CD4-positive, CD25-positive, alpha-beta regulatory T cell (primary cell): ENCODE results near the gene ATP10B. TPM values are rescaled to one million over a fixed set of nuclear protein-coding genes. Genes with fewer than 3 reads are reported as not detected.

ENCODE experiments used
- ATAC-seq, 2 donors: fragments of 150-1000 bp; cut with Tn5 transposase; one replicate each; pipeline ENCODE4 v1.10.0; 2021; ENCODE audit warnings: low read depth in 2 of 2, moderate number of reproducible peaks in 2 of 2, moderate library complexity in 1 of 2
- DNase-seq, 3 donors: peaks; one replicate each; pipeline versions ENCODE4 v3.0.0 to v3.0.0-alpha.2; 2012 to 2022; ENCODE audit warnings: mixed read lengths in 1 of 3
- H3K27ac ChIP-seq: one replicate; pipeline ENCODE4 v1.7.0; 2013; ENCODE audit warnings: mild to moderate bottlenecking, low read length; ENCODE audit not compliant: insufficient read depth, poor library complexity, severe bottlenecking
- H3K27me3 ChIP-seq: one replicate; pipeline ENCODE4 v1.7.0; 2013; ENCODE audit warnings: low read length; ENCODE audit not compliant: control insufficient read depth, insufficient read depth
- H3K36me3 ChIP-seq: one replicate; pipeline ENCODE4 v1.7.0; 2013; ENCODE audit warnings: mild to moderate bottlenecking, low read length, moderate library complexity; ENCODE audit not compliant: control insufficient read depth, insufficient read depth
- H3K4me1 ChIP-seq: 2 replicates; pipeline ENCODE4 v1.7.0; 2013; ENCODE audit warnings: mild to moderate bottlenecking, low read length; ENCODE audit not compliant: insufficient read depth, control insufficient read depth, poor library complexity, severe bottlenecking
- H3K4me3 ChIP-seq: one replicate; pipeline ENCODE4 v1.7.0; 2013; ENCODE audit warnings: low read depth, mild to moderate bottlenecking, low read length, moderate library complexity
- H3K9me3 ChIP-seq, 2 experiments: 1 replicate in 1 of 2; 2 replicates in 1 of 2; pipeline ENCODE4 v1.7.0; 2013; ENCODE audit warnings: low read length in 2 of 2, mild to moderate bottlenecking in 1 of 2, moderate library complexity in 1 of 2; ENCODE audit not compliant: control insufficient read depth in 2 of 2
- H3K27ac Mint-ChIP-seq, 3 donors: one replicate each; pipeline ENCODE4 v1.8.0; 2020 to 2022; ENCODE audit warnings: mild to moderate bottlenecking in 3 of 3, mixed read lengths in 3 of 3, moderate library complexity in 2 of 3
- H3K27me3 Mint-ChIP-seq: one replicate; pipeline ENCODE4 v1.8.0; 2022; ENCODE audit warnings: mild to moderate bottlenecking, mixed read lengths
- H3K36me3 Mint-ChIP-seq: one replicate; pipeline ENCODE4 v1.8.0; 2020; ENCODE audit warnings: mixed read lengths
- H3K4me1 Mint-ChIP-seq, 4 donors: one replicate each; pipeline ENCODE4 v1.8.0; 2020 to 2022; ENCODE audit warnings: mixed read lengths in 4 of 4, mild to moderate bottlenecking in 1 of 4
- H3K4me3 Mint-ChIP-seq, 4 donors: one replicate each; pipeline ENCODE4 v1.8.0; 2020 to 2022; ENCODE audit warnings: mild to moderate bottlenecking in 4 of 4, mixed read lengths in 4 of 4, moderate library complexity in 3 of 4
- H3K9me3 Mint-ChIP-seq, 7 donors: one replicate each; pipeline ENCODE4 v1.8.0; 2020 to 2022; ENCODE audit warnings: mixed read lengths in 7 of 7, mild to moderate bottlenecking in 3 of 7, moderate library complexity in 2 of 7
- polyA plus RNA-seq, 4 donors: library from polyadenylated mRNA; unstranded; fragments of 300-500 nt; fragmentation: Illumina TruSeq; gene quantifications; one replicate each; pipeline ENCODE4 v1.2.3, GENCODE V29; 2021
- total RNA-seq: library from RNA; stranded (reverse); gene quantifications from one replicate; pipeline ENCODE4 v1.2.3, GENCODE V29; 2022

Gene ATP10B
- total and polyA plus RNA-seq, 5 donors from 2014 or later = not detected

- peaks cover 0 to 2% (median 0%) of the 10 kb centered on the region in 4 donors for H3K4me1 Mint-ChIP-seq
- Histone ChIP-seq H3K27me3 (no peaks in the 10 kb centered on the region), H3K27ac (no peak overlapping the region), H3K4me3 (no peak overlapping the region), H3K4me1 (no peaks in the 10 kb centered on the region), H3K9me3 (no peaks in the 10 kb centered on the region), H3K36me3 (no peaks in the 10 kb centered on the region)
- no peak overlapping the region for H3K4me3 Mint-ChIP-seq
- H3K27me3 Mint-ChIP-seq = peaks cover 17% of the 10 kb centered on the region
- no peaks in the 10 kb centered on the region for H3K36me3 Mint-ChIP-seq
- ATAC-seq = no peak
- peaks cover 0 to 6% (median 0%) of the 10 kb centered on the region in 7 donors for H3K9me3 Mint-ChIP-seq
- no peak overlapping the region for H3K27ac Mint-ChIP-seq
- no peak for DNase-seq
Measured at GRCh38 chr5:160789219-160789859, 62.7 kb downstream of the ATP10B start.

GRCh38 chr5:160788102-160788660, 63.8 kb downstream of the ATP10B start:
- Mint-ChIP-seq H3K4me3 (no peak overlapping the region), H3K27ac (no peak overlapping the region), H3K9me3 (peaks cover 0 to 6% (median 0%) of the 10 kb centered on the region in 7 donors), H3K36me3 (no peaks in the 10 kb centered on the region), H3K4me1 (peaks cover 0 to 2% (median 0%) of the 10 kb centered on the region in 4 donors), H3K27me3 (peaks cover 23% of the 10 kb centered on the region)
- DNase-seq (no peak), ATAC-seq (no peak)
- Histone ChIP-seq H3K9me3 (no peaks in the 10 kb centered on the region), H3K27me3 (no peaks in the 10 kb centered on the region), H3K4me1 (no peaks in the 10 kb centered on the region), H3K36me3 (no peaks in the 10 kb centered on the region), H3K4me3 (no peak overlapping the region), H3K27ac (no peak overlapping the region)

- Histone ChIP-seq H3K9me3 (no peaks in the 10 kb centered on the region), H3K36me3 (no peaks in the 10 kb centered on the region), H3K4me3 (no peak overlapping the region), H3K27me3 (no peaks in the 10 kb centered on the region), H3K4me1 (no peaks in the 10 kb centered on the region), H3K27ac (no peak overlapping the region)
- H3K4me1 Mint-ChIP-seq = peaks cover 0 to 2% (median 0%) of the 10 kb centered on the region in 4 donors
- no peak overlapping the region for H3K27ac Mint-ChIP-seq
- ATAC-seq (peak in 1 of 2 donors; percentile 62), DNase-seq (peak; percentile 2 to 55 (median 15))
- H3K27me3 Mint-ChIP-seq = peaks cover 19% of the 10 kb centered on the region
- H3K9me3 Mint-ChIP-seq = peaks cover 0 to 6% (median 0%) of the 10 kb centered on the region in 7 donors
- no peak overlapping the region for H3K4me3 Mint-ChIP-seq
- H3K36me3 Mint-ChIP-seq = no peaks in the 10 kb centered on the region
Measured at GRCh38 chr5:160787240-160787639, 64.8 kb downstream of the ATP10B start.

- Mint-ChIP-seq H3K4me3 (no peak overlapping the region), H3K27ac (no peak overlapping the region), H3K4me1 (no peaks in the 10 kb centered on the region), H3K36me3 (no peaks in the 10 kb centered on the region), H3K27me3 (peaks cover 8% of the 10 kb centered on the region), H3K9me3 (peaks cover 0 to under 1% (median 0%) of the 10 kb centered on the region in 7 donors)
- H3K27me3 ChIP-seq = no peaks in the 10 kb centered on the region
- no peak overlapping the region for H3K27ac ChIP-seq
- DNase-seq (no peak), ATAC-seq (no peak)
- no peaks in the 10 kb centered on the region for H3K4me1 ChIP-seq
- no peak overlapping the region for H3K4me3 ChIP-seq
- H3K36me3 ChIP-seq = no peaks in the 10 kb centered on the region
- no peaks in the 10 kb centered on the region for H3K9me3 ChIP-seq
Measured at GRCh38 chr5:160774666-160775315, 77.2 kb downstream of the ATP10B start.

- Histone ChIP-seq H3K4me1 (no peaks in the 10 kb centered on the region), H3K4me3 (no peak overlapping the region), H3K27me3 (no peaks in the 10 kb centered on the region), H3K9me3 (no peaks in the 10 kb centered on the region), H3K27ac (no peak overlapping the region), H3K36me3 (no peaks in the 10 kb centered on the region)
- Mint-ChIP-seq H3K9me3 (peaks cover 0 to 1% (median 0%) of the 10 kb centered on the region in 7 donors), H3K4me1 (no peaks in the 10 kb centered on the region), H3K27ac (no peak overlapping the region), H3K36me3 (no peaks in the 10 kb centered on the region), H3K27me3 (peaks cover 4% of the 10 kb centered on the region), H3K4me3 (no peak overlapping the region)
- DNase-seq = no peak
- ATAC-seq = no peak
Measured at GRCh38 chr5:160773646-160774410, 78.2 kb downstream of the ATP10B start.

- Histone ChIP-seq H3K4me1 (no peaks in the 10 kb centered on the region), H3K36me3 (no peaks in the 10 kb centered on the region), H3K27me3 (no peaks in the 10 kb centered on the region), H3K9me3 (no peaks in the 10 kb centered on the region), H3K4me3 (no peak overlapping the region), H3K27ac (no peak overlapping the region)
- no peak overlapping the region for H3K4me3 Mint-ChIP-seq
- no peaks in the 10 kb centered on the region for H3K4me1 Mint-ChIP-seq
- no peaks in the 10 kb centered on the region for H3K36me3 Mint-ChIP-seq
- no peak overlapping the region for H3K27ac Mint-ChIP-seq
- DNase-seq = no peak
- ATAC-seq = no peak
- H3K9me3 Mint-ChIP-seq = peaks cover 0 to 1% (median 0%) of the 10 kb centered on the region in 7 donors
- H3K27me3 Mint-ChIP-seq = peaks cover 4% of the 10 kb centered on the region
Measured at GRCh38 chr5:160772854-160773253, 79.2 kb downstream of the ATP10B start.

GRCh38 chr5:160770718-160771117, 81.3 kb downstream of the ATP10B start:
- Histone ChIP-seq H3K36me3 (no peaks in the 10 kb centered on the region), H3K4me3 (no peak overlapping the region), H3K9me3 (no peaks in the 10 kb centered on the region), H3K27me3 (no peaks in the 10 kb centered on the region), H3K27ac (no peak overlapping the region), H3K4me1 (no peaks in the 10 kb centered on the region)
- Mint-ChIP-seq H3K9me3 (peaks cover 0 to 1% (median 0%) of the 10 kb centered on the region in 7 donors), H3K36me3 (no peaks in the 10 kb centered on the region), H3K4me3 (no peak overlapping the region), H3K27ac (no peak overlapping the region), H3K27me3 (peaks cover 1% of the 10 kb centered on the region), H3K4me1 (no peaks in the 10 kb centered on the region)
- no peak for ATAC-seq
- no peak for DNase-seq
